Erythroblast (primary cell): ENCODE results near the gene GSTM2.

Experiments
- GATA1 ChIP-seq: IDR thresholded peaks from 2 replicates; pipeline ENCODE4 v1.6.1; 2011; ENCODE audit warnings: low read depth, mild to moderate bottlenecking, control low read depth, low read length, moderate library complexity
- POLR2A ChIP-seq: IDR thresholded peaks from 2 replicates; pipeline ENCODE4 v1.6.1; 2011; ENCODE audit warnings: mild to moderate bottlenecking, low read length

DNA sequence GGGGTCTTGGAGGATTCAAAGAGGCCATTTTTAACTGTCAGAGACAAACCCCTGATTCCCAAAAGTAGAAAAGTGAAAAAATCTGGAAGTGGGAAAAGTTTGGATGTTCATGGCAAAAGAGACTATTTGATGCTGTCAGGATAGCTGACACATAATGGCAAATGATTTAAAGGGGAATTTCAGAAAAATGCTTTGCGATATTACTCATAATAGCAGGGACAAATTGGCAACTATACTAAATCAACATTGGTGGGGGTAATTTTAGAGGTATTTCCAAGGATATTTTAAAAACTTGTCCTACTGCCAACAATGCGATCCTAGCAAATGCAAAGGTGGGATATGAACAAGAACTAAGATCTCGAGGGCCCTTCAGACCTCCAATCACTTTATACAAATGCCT is 17.2 kb upstream of the GSTM2 start:
- no peak for TF ChIP-seq POLR2A
- no peak for TF ChIP-seq GATA1
